B cell (primary cell): ENCODE data around the gene ATG4B.

Experiments used
- EZH2 ChIP-seq: IDR thresholded peaks from 2 replicates; pipeline ENCODE4 v1.6.1; 2012; ENCODE audit warnings: borderline replicate concordance, low read depth, mild to moderate bottlenecking, moderate library complexity, low read length; ENCODE audit not compliant: insufficient read depth, poor library complexity, severe bottlenecking
- TF ChIP-seq, protein P1 (sequence below): fragments of 200-600 bp; IDR thresholded peaks from one replicate; pipeline ENCODE4 v1.8.0; 2022; ENCODE audit warnings: antibody characterized with exemption, mild to moderate bottlenecking

DNA sequence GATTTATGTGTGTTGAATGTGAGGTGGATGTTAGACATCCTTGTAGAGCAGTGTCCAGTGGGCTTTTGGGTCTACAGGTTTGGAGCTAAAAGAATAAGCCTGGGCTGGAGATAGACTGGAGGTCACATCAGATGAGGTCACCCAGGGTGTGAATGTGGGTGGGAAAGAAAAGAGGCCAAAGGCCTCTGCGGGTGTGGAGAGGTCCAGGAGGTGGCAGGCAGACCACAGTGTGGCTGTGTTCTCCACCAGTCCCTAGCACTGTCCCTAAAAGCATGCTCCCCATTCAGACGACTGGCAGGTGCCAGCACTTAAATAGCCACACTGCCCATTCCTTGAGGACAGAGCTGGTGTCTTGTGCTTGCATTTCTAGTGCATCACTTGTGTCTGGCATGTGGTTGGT, 4.1 kb downstream of the ATG4B start:
- TF ChIP-seq, protein P1, sequence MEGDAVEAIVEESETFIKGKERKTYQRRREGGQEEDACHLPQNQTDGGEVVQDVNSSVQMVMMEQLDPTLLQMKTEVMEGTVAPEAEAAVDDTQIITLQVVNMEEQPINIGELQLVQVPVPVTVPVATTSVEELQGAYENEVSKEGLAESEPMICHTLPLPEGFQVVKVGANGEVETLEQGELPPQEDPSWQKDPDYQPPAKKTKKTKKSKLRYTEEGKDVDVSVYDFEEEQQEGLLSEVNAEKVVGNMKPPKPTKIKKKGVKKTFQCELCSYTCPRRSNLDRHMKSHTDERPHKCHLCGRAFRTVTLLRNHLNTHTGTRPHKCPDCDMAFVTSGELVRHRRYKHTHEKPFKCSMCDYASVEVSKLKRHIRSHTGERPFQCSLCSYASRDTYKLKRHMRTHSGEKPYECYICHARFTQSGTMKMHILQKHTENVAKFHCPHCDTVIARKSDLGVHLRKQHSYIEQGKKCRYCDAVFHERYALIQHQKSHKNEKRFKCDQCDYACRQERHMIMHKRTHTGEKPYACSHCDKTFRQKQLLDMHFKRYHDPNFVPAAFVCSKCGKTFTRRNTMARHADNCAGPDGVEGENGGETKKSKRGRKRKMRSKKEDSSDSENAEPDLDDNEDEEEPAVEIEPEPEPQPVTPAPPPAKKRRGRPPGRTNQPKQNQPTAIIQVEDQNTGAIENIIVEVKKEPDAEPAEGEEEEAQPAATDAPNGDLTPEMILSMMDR, result no peak
- TF ChIP-seq EZH2, result no peak
